HFF-Myc (cell line): ENCODE results near the gene RYR1.
"Not testable (repeated sequence)": the region's sequence is repeated elsewhere in the genome, so short reads cannot be mapped to it uniquely, and the experiment has no call there.

ENCODE experiments used
- DNase-seq: peaks from one replicate; pipeline ENCODE4 v3.0.0-alpha.2; 2011; ENCODE audit warnings: low read depth; ENCODE audit errors: extremely low read depth
- H3K4me3 ChIP-seq: replicated peaks from 2 replicates; pipeline ENCODE4 v1.5.1; 2011; ENCODE audit warnings: low read depth, mild to moderate bottlenecking, control low read depth, low read length
- TF ChIP-seq, protein P1 (sequence below): IDR thresholded peaks from 2 replicates; pipeline ENCODE4 v1.5.1; 2012; ENCODE audit warnings: mild to moderate bottlenecking, low read depth, low read length, control low read depth; ENCODE audit errors: missing control alignments

The RYR1 gene

DNA sequence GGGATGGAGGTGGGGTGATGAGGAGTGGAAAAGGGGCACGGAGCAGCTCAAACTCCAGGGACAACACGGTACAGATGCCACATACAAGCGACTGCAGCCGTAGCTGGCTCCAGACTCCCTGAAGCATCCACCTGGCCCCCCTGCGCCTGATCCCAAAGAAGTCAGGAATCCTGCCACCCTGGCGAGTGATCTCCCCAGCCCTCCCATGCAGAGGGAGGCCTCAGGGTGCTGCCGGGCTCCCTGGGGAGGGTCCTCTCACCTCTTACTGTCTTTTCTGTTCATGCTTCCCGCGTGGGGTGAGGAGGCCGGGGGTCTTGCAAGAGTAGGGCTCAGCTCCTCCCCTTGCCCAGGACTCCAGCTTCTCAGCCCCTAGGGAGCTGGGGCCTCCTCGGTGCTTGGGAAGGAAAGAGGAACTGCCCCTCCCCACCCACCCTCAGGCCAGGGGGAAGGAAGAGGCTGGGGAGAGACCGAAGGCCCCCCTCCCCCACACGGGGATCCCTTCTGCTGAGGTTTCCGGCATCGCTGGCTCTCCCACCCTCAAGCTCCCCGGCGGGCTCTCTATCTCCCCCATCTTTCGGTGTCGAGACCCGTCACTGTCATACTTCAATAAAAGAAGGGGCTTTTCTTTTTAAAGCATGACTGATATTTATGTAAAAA is 7.6 kb upstream of the RYR1 start, which contains the start of gene RASGRP4:
Gene RASGRP4, minus strand, starts transcription at position 410 of the 657 bp plus-strand sequence. Its CDS starts 128 bp downstream, at position 282.
- TF ChIP-seq, protein P1, sequence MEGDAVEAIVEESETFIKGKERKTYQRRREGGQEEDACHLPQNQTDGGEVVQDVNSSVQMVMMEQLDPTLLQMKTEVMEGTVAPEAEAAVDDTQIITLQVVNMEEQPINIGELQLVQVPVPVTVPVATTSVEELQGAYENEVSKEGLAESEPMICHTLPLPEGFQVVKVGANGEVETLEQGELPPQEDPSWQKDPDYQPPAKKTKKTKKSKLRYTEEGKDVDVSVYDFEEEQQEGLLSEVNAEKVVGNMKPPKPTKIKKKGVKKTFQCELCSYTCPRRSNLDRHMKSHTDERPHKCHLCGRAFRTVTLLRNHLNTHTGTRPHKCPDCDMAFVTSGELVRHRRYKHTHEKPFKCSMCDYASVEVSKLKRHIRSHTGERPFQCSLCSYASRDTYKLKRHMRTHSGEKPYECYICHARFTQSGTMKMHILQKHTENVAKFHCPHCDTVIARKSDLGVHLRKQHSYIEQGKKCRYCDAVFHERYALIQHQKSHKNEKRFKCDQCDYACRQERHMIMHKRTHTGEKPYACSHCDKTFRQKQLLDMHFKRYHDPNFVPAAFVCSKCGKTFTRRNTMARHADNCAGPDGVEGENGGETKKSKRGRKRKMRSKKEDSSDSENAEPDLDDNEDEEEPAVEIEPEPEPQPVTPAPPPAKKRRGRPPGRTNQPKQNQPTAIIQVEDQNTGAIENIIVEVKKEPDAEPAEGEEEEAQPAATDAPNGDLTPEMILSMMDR, result no peak
- no peak for DNase-seq
- no peak within 1 kb of the TSS for H3K4me3 ChIP-seq

DNA sequence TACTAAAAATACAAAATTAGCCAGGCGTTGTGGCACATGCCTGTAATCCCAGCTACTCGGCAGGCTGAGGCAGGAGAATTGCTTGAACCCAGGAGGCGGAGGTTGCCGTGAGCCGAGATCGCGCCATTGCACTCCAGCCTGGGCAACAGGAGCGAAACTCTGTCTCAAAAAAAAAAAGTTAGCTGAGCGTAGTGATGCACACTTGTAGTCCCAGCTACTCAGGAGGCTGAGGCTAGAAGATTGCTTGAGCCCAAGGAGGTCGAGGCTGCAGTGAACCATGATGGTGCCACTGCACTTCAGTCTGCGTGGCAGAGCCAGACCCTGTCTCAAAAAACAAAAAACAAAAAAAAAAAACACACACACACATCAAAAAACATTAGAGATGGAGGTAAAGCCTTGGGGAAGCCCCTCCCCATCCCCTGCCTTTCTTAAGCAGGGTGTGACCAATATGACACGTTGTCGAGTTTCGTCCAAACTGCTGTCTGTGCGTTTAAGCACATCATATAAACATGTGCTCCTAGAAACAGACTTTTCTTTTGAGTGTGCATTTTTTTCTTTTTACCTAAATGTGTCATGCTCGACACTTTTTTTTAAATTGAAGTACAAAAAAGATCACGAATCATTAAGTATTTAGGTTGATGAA is 6.3 kb upstream of the RYR1 start:
- not testable (repeated sequence) for DNase-seq, H3K4me3 ChIP-seq

DNA sequence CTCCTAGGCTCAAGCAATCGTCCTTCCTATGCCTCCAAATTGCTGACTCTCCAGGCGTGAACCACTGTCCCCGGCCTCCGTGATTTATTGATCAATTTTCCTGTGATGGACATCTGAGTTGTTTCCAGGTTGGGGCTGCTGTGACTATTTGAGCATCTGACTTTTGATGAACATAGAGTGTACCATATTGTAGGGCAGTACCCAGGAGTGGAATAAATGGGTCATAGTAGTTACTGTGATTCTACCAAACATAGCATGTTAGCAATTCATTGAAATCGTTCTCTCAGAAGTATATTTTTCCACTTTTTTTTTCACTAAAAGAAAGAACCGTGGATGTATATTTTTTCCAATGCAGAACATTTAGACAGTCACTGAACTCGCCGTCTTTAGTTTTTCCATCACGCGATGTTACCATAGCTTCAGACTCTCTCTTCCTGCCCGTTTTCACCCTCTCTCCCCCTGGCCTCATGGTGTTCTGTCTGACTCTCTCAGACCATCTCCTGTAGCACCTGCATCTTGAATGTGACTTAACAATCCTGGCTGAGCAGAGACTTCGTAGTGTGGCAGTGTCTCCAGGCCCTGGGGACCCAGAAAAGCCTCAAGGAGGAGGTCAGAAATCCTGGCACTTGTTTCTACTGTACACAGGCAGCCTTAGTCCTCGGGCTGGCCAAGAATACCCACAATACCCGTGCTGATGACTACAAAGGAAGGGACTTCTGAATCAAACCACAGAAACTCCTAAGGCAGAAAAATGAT is 4.3 kb upstream of the RYR1 start:
- TF ChIP-seq, protein P1, result no peak
- DNase-seq, result no peak
- H3K4me3 ChIP-seq, result no peak overlapping the region

DNA sequence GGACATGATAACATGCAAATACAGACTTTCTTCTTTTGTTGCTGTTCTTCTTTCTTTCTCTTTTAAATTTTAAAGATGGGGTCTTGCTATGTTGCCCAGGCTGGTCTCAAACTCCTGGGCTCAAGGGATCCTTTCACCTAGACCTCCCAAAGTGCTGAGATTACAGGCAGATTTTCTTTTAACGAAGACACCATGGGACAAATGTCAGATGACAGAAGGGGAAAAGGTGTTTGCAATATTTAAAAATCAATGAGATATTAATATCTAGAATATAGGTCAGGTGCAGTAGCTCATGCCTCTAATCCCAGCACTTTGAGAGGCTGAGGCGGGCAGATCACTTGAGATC is 3.7 kb upstream of the RYR1 start:
- no peak overlapping the region for H3K4me3 ChIP-seq
- DNase-seq, result no peak
- TF ChIP-seq, protein P1, result no peak

DNA sequence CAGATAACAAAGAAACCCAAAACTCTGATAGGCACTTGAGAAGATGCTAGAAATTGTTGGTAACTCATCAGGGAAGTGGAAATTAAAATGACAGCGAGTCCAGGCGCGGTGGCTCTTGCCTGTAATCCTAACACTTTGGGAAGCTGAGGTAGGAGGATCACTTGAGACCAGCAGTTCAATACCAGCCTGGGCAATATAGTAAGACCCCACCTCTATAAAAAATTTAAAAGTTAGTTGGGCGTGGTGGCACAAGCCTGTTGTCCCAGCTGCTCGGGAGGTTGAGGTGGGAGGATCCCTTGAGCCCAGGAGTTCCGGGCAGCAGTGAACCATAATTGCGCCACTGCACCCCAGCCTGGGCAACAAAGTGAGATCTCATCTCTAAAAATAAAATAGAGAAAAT is 2.6 kb upstream of the RYR1 start:
- no peak for DNase-seq
- TF ChIP-seq, protein P1, result no peak
- H3K4me3 ChIP-seq, result no peak overlapping the region

DNA sequence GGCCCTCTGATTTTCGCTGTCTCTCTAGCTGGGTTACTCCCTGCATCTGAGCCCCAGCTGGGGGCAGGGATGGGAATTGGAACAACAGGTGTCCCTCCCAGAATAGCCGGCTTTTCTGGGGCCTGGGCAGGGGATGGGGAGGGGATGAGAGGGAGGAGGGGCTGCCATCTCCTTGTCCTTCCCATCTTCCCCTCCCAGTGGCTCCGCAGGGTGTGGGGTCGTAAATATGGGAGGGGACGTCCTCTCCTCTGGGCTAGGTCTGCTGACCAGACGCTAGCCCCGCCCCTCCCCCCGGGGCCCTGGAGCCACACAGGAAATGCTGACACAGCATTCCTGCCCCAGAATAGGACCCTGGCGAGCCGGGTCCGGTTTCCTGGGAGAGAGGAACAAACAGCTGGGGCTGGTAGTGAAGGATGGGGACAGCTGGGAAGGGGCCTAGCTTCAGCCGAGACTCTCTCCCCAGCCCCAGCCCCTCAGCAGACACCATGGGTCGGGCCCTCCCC is 1.1 kb downstream of the RYR1 start:
- no peak for DNase-seq
- H3K4me3 ChIP-seq, result no peak overlapping the region
- TF ChIP-seq, protein P1, result no peak

DNA sequence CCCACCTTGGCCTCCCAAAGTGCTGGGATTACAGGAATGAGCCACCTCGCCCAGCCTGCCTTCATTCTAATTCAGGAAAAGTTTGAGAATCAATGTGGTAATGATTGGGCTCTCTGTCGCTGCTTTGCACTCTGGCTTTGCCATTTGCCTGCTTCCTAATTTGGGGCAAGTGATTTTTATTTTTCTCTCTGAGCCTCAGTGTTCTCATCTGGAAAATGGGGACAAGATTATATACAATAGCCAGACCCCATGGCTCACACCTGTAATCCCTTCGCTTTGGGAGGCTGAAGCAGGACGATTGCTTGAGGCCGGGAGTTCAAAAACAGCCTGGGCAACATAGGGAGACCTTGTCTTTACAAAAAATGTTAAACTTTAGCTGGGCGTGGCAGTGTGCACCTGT is 3.8 kb downstream of the RYR1 start:
- DNase-seq, result no peak
- TF ChIP-seq, protein P1, result no peak
- H3K4me3 ChIP-seq, result no peak overlapping the region
